Kidney epithelial cell (primary cell): Measurements from ENCODE around the gene DEFB123. TPM values are rescaled to one million over a fixed set of nuclear protein-coding genes. Genes with fewer than 3 reads are reported as not detected.
"Not testable (repeated sequence)": the region's sequence is repeated elsewhere in the genome, so short reads cannot be mapped to it uniquely, and the experiment has no call there.

Experiments
- DNase-seq: peaks from one replicate; pipeline ENCODE4 v3.0.0-alpha.2; 2010; ENCODE audit warnings: low read depth
- H3K27me3 ChIP-seq: 2 replicates; pipeline ENCODE4 v1.6.0; 2011; ENCODE audit warnings: low read length; ENCODE audit not compliant: control insufficient read depth, insufficient read depth
- H3K36me3 ChIP-seq: 2 replicates; pipeline ENCODE4 v1.5.1; 2011; ENCODE audit warnings: low read length; ENCODE audit not compliant: control insufficient read depth, insufficient read depth
- H3K4me3 ChIP-seq: 2 replicates; pipeline ENCODE4 v1.5.1; 2011; ENCODE audit warnings: low read depth, mild to moderate bottlenecking, control low read depth, low read length
- CTCF ChIP-seq: IDR thresholded peaks from 2 replicates; pipeline ENCODE4 v1.5.1; 2011; ENCODE audit warnings: mild to moderate bottlenecking, moderate library complexity, low read length, control low read depth, inconsistent platforms; ENCODE audit not compliant: insufficient read depth, poor library complexity, severe bottlenecking
- total RNA-seq: library from RNA; depleted of rRNA; stranded (reverse); fragments of >200 nt; gene quantifications from 2 replicates; pipeline ENCODE4 v1.2.3, GENCODE V29; 2015

DEFB123 gene
- total RNA-seq, 1 donor from 2014 or later, result not detected

GRCh38 chr20:31446084-31446819 lies 5.8 kb downstream of the DEFB123 start:
- DNase-seq, result no peak

GRCh38 chr20:31449511-31450414 lies 9.3 kb downstream of the DEFB123 start:
- H3K27me3 ChIP-seq, result no peaks in the 10 kb centered on the region
- DNase-seq, result no peak
- TF ChIP-seq CTCF, result no peak

More at GRCh38 chr20:31446084-31446819, 5.8 kb downstream of the DEFB123 start:
- no peak for TF ChIP-seq CTCF
- no peak overlapping the region for H3K4me3 ChIP-seq
- H3K27me3 ChIP-seq, result no peaks in the 10 kb centered on the region
- H3K36me3 ChIP-seq, result no peaks in the 10 kb centered on the region

GRCh38 chr20:31452575-31452974 lies 12.1 kb downstream of the DEFB123 start:
- H3K4me3 ChIP-seq, result no peak overlapping the region
- H3K36me3 ChIP-seq, result no peaks in the 10 kb centered on the region
- H3K27me3 ChIP-seq, result no peaks in the 10 kb centered on the region
- no peak for DNase-seq
- TF ChIP-seq CTCF, result no peak

More at GRCh38 chr20:31449511-31450414, 9.3 kb downstream of the DEFB123 start:
- H3K36me3 ChIP-seq, result no peaks in the 10 kb centered on the region
- H3K4me3 ChIP-seq, result no peak overlapping the region

- Histone ChIP-seq H3K36me3 (no peaks in the 10 kb centered on the region), H3K27me3 (no peaks in the 10 kb centered on the region), H3K4me3 (no peak overlapping the region)
- no peak for TF ChIP-seq CTCF
- DNase-seq, result no peak
Measured at GRCh38 chr20:31454361-31454760, 13.9 kb downstream of the DEFB123 start.

- H3K27me3 ChIP-seq, result peaks cover 19% of the 10 kb centered on the region
- not testable (repeated sequence) for H3K4me3 ChIP-seq, DNase-seq, H3K36me3 ChIP-seq
Measured at GRCh38 chr20:31470946-31471345, 30.5 kb downstream of the DEFB123 start.
